ENCODE data around the gene EID2.

EID2 gene

GRCh38 chr19:39500543-39500942 is 39.4 kb downstream of the EID2 start:
- no peak for DNase-seq

- DNase-seq, result no peak
Observed at GRCh38 chr19:39499932-39500331, 40.0 kb downstream of the EID2 start.

- no peak for DNase-seq
Observed at GRCh38 chr19:39498798-39499642, 40.9 kb downstream of the EID2 start, which contains the start of gene DLL3. DLL3 (plus strand) TSS chr19:39498947; CDS start chr19:39498975, 28 bp downstream.

- peak; percentile 40 for DNase-seq
Observed at GRCh38 chr19:39497996-39498797, 41.8 kb downstream of the EID2 start.

GRCh38 chr19:39497701-39497995 is 42.3 kb downstream of the EID2 start:
- DNase-seq, result no peak

- DNase-seq, result no peak
Observed at GRCh38 chr19:39496063-39496462, 43.9 kb downstream of the EID2 start.

- DNase-seq, result no peak
Observed at GRCh38 chr19:39494661-39495060, 45.3 kb downstream of the EID2 start.

GRCh38 chr19:39492788-39493187 is 47.2 kb downstream of the EID2 start:
- no peak for DNase-seq

- no peak for DNase-seq
Observed at GRCh38 chr19:39492225-39492624, 47.7 kb downstream of the EID2 start.

GRCh38 chr19:39489756-39490155 is 50.2 kb downstream of the EID2 start:
- DNase-seq, result no peak
